AG09319 (cell line): ENCODE measurements around the gene EXOSC1.
"Not testable (repeated sequence)": the region's sequence is repeated elsewhere in the genome, so short reads cannot be mapped to it uniquely, and the experiment has no call there.

ENCODE experiments used
- DNase-seq: peaks from one replicate; pipeline ENCODE4 v3.0.0-alpha.2; 2010; ENCODE audit warnings: low read depth; ENCODE audit errors: extremely low read depth
- TF ChIP-seq, protein P1 (sequence below): IDR thresholded peaks from 2 replicates; pipeline ENCODE4 v1.5.1; 2011; ENCODE audit warnings: low read depth, mild to moderate bottlenecking, inconsistent platforms, low read length, moderate library complexity

EXOSC1 gene

GRCh38 chr10:97483506-97483905 is 37.7 kb upstream of the EXOSC1 start:
- no peak for DNase-seq

DNA sequence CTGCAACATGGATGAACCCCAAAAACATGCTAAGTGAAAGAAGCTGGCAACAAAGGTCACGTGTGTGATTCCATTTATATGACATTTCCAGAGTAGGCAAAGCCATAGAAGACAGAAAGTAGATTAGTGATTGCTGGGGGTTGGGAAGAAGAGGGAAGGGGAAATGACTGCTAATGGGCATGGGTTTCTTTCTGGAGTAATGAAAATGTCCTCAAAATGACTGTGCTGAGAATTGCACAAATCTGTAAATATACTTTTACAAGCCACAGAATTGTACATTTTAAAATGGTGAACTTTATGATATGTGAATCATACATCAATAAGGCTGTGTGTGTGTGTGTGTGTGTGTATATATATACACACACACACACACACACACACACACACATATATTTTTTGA is 36.6 kb upstream of the EXOSC1 start:
- DNase-seq = no peak
- TF ChIP-seq, protein P1, sequence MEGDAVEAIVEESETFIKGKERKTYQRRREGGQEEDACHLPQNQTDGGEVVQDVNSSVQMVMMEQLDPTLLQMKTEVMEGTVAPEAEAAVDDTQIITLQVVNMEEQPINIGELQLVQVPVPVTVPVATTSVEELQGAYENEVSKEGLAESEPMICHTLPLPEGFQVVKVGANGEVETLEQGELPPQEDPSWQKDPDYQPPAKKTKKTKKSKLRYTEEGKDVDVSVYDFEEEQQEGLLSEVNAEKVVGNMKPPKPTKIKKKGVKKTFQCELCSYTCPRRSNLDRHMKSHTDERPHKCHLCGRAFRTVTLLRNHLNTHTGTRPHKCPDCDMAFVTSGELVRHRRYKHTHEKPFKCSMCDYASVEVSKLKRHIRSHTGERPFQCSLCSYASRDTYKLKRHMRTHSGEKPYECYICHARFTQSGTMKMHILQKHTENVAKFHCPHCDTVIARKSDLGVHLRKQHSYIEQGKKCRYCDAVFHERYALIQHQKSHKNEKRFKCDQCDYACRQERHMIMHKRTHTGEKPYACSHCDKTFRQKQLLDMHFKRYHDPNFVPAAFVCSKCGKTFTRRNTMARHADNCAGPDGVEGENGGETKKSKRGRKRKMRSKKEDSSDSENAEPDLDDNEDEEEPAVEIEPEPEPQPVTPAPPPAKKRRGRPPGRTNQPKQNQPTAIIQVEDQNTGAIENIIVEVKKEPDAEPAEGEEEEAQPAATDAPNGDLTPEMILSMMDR = no peak

More at GRCh38 chr10:97483506-97483905, 37.7 kb upstream of the EXOSC1 start:
- TF ChIP-seq, protein P1 = no peak

DNA sequence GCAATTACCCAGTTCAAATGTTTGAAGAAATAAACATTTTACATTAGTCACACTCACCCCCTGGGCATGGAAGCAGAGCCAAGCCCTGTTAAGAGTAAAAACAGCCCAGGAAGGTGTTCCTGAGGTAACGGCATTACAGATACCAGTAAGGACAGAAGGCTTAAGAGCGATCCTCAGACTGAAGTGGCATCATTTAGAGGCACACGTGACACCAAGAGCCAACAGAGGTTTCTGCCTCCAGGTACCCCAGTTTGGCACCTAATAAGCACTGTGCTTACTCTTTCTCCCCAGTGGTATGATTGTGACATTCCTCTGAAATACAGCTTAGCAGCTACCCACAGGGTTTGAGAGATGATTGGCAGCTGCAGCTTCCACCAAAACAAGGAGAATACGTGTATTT is 35.3 kb upstream of the EXOSC1 start:
- TF ChIP-seq, protein P1 = no peak
- DNase-seq = no peak

GRCh38 chr10:97479939-97480338 is 34.1 kb upstream of the EXOSC1 start:
- TF ChIP-seq, protein P1 = no peak
- DNase-seq = no peak

GRCh38 chr10:97479410-97479809 is 33.6 kb upstream of the EXOSC1 start:
- not testable (repeated sequence) for DNase-seq

DNA sequence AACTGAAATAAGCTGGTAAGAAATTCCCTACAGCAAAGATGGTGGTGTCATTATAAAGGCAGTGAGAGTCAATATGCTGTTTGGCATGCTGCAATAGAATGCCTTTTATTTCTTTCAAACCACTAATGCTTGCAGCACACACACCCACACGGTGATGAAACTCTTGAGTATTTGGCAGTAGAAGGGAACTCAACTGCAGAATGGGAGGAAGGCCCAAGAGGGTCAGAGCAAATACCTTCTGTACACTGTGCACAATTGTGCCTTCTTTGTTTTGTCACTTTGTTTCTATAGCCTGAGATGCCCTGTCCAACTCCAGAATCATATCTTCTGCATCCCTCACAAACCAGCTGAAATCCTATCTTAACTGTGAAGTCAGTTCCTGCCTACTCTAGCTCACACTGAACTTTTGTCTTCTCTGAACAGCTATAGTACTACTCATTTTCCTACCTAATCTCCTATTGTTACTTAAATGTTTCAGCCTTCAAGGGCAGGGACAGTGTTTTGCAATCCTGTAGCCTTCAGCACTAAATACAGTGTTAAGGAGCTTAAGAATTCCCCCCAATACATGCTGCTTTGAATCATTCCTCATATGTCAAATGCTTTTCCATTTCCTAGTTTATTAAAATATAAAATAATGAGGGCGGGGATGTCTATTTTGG is 30.3 kb upstream of the EXOSC1 start:
- no peak for DNase-seq

GRCh38 chr10:97474918-97475317 is 29.1 kb upstream of the EXOSC1 start:
- TF ChIP-seq, protein P1 = no peak

More for the DNA sequence above, 30.3 kb upstream of the EXOSC1 start:
- TF ChIP-seq, protein P1 = no peak

GRCh38 chr10:97468781-97469180 is 23.0 kb upstream of the EXOSC1 start:
- not testable (repeated sequence) for DNase-seq

More at GRCh38 chr10:97474918-97475317, 29.1 kb upstream of the EXOSC1 start:
- no peak for DNase-seq
